ENCODE measurements around the gene SLC25A41. TPM values are rescaled to one million over a fixed set of nuclear protein-coding genes. Genes with fewer than 3 reads are reported as not detected.

Gene SLC25A41
- total RNA-seq, 1 donor from 2014 or later: not detected

- no peak overlapping the region for H3K4me3 ChIP-seq
- intact Hi-C loops (cut with DNase I): no loop called here
- peaks cover 11% of the 10 kb centered on the region for H3K27me3 ChIP-seq
- no peaks in the 10 kb centered on the region for H3K36me3 ChIP-seq
- DNase-seq (ENCODE audit: low spot score in 2 of 2): no peak
- no peaks in the 10 kb centered on the region for H3K4me1 ChIP-seq
- TF ChIP-seq CTCF (IDR thresholded peaks at IDR 0.05): no peak
- H3K9me3 ChIP-seq: no peaks in the 10 kb centered on the region
- H3K27ac ChIP-seq: no peak overlapping the region
These were observed 46.4 kb upstream of the SLC25A41 start for GRCh38 chr19:6479836-6480398.

- H3K4me3 ChIP-seq: no peak overlapping the region
- no peak for TF ChIP-seq CTCF (IDR thresholded peaks at IDR 0.05)
- peaks cover 11% of the 10 kb centered on the region for H3K27me3 ChIP-seq
- H3K27ac ChIP-seq: no peak overlapping the region
- no peaks in the 10 kb centered on the region for H3K9me3 ChIP-seq
- no peaks in the 10 kb centered on the region for H3K4me1 ChIP-seq
- no peaks in the 10 kb centered on the region for H3K36me3 ChIP-seq
- no peak for DNase-seq (ENCODE audit: low spot score in 2 of 2)
- intact Hi-C loops (cut with DNase I): no loop called here
These were observed 45.3 kb upstream of the SLC25A41 start for GRCh38 chr19:6478815-6479214.

- DNase-seq (ENCODE audit: low spot score in 2 of 2): no peak
- TF ChIP-seq CTCF (IDR thresholded peaks at IDR 0.05): no peak
- Histone ChIP-seq H3K36me3 (no peaks in the 10 kb centered on the region), H3K27ac (no peak overlapping the region), H3K27me3 (peaks cover 11% of the 10 kb centered on the region), H3K4me1 (no peaks in the 10 kb centered on the region), H3K9me3 (no peaks in the 10 kb centered on the region), H3K4me3 (peak overlapping the region; percentile 4 to 29)
- intact Hi-C loops (cut with DNase I): no loop called here
These were observed 43.4 kb upstream of the SLC25A41 start for GRCh38 chr19:6476896-6477431.

- intact Hi-C loops (cut with DNase I): no loop called here
- no peak overlapping the region for H3K27ac ChIP-seq
- no peak for TF ChIP-seq CTCF (IDR thresholded peaks at IDR 0.05)
- H3K4me1 ChIP-seq: no peaks in the 10 kb centered on the region
- H3K9me3 ChIP-seq: no peaks in the 10 kb centered on the region
- no peaks in the 10 kb centered on the region for H3K36me3 ChIP-seq
- H3K27me3 ChIP-seq: peaks cover 11% of the 10 kb centered on the region
- DNase-seq (ENCODE audit: low spot score in 2 of 2): no peak
- peak overlapping the region; percentile 4 to 29 for H3K4me3 ChIP-seq
These were observed 42.8 kb upstream of the SLC25A41 start for GRCh38 chr19:6476155-6476895.

GRCh38 chr19:6475321-6476108 lies 42.0 kb upstream of the SLC25A41 start:
- no peaks in the 10 kb centered on the region for H3K36me3 ChIP-seq
- intact Hi-C loops (cut with DNase I): no loop called here
- H3K4me1 ChIP-seq: no peaks in the 10 kb centered on the region
- H3K27ac ChIP-seq: no peak overlapping the region
- H3K4me3 ChIP-seq: no peak overlapping the region
- H3K27me3 ChIP-seq: peaks cover 11% of the 10 kb centered on the region
- DNase-seq (ENCODE audit: low spot score in 2 of 2): no peak
- no peak for TF ChIP-seq CTCF (IDR thresholded peaks at IDR 0.05)
- no peaks in the 10 kb centered on the region for H3K9me3 ChIP-seq

All from ascending aorta (tissue), 2 donors.